Coronary artery (tissue), 2 donors: Measurements from ENCODE around the gene GRM1.

Experiments
- DNase-seq: peaks from one replicate; pipeline ENCODE4 v3.0.0-alpha.2; 2017; ENCODE audit warnings: low spot score
- H3K27ac ChIP-seq, 2 donors: fragments of 200-600 bp; sonication (generic); one replicate each; pipeline ENCODE4 v1.5.1; 2016 to 2019
- H3K4me3 ChIP-seq: fragments of 200-600 bp; sonication (generic); 2 replicates; pipeline ENCODE4 v1.5.1; 2016; ENCODE audit warnings: mild to moderate bottlenecking, moderate library complexity
- CTCF ChIP-seq: fragments of 200-600 bp; sonication (generic); IDR thresholded peaks from one replicate; pipeline ENCODE4 v1.5.1; 2019; ENCODE audit warnings: antibody characterized with exemption

Gene GRM1

GRCh38 chr6:146111881-146112450, 83.1 kb downstream of the GRM1 start:
- DNase-seq, result no peak
- Histone ChIP-seq H3K4me3 (no peak overlapping the region), H3K27ac (no peak overlapping the region)
- TF ChIP-seq CTCF, result no peak

GRCh38 chr6:146113084-146113623, 84.3 kb downstream of the GRM1 start:
- Histone ChIP-seq H3K4me3 (no peak overlapping the region), H3K27ac (no peak overlapping the region)
- TF ChIP-seq CTCF, result no peak
- no peak for DNase-seq

GRCh38 chr6:146123616-146124015, 94.8 kb downstream of the GRM1 start:
- Histone ChIP-seq H3K27ac (no peak overlapping the region), H3K4me3 (no peak overlapping the region)
- DNase-seq, result no peak
- TF ChIP-seq CTCF, result no peak

GRCh38 chr6:146127447-146128215, 98.8 kb downstream of the GRM1 start:
- Histone ChIP-seq H3K27ac (no peak overlapping the region), H3K4me3 (no peak overlapping the region)
- no peak for DNase-seq
- TF ChIP-seq CTCF, result no peak

GRCh38 chr6:146133866-146134265, 105.0 kb downstream of the GRM1 start:
- no peak for TF ChIP-seq CTCF
- Histone ChIP-seq H3K27ac (no peak overlapping the region), H3K4me3 (no peak overlapping the region)
- DNase-seq, result no peak

GRCh38 chr6:146135167-146135566, 106.3 kb downstream of the GRM1 start:
- DNase-seq, result no peak
- H3K4me3 ChIP-seq, result no peak overlapping the region
- TF ChIP-seq CTCF, result no peak
- H3K27ac ChIP-seq, result no peak overlapping the region

- no peak for DNase-seq
- no peak overlapping the region for H3K27ac ChIP-seq
- no peak overlapping the region for H3K4me3 ChIP-seq
- TF ChIP-seq CTCF, result no peak
Observed at GRCh38 chr6:146146836-146147235, 118.0 kb downstream of the GRM1 start.
